Colonic mucosa (tissue), 4 donors: ENCODE results near the gene ALDH1A2. TPM values are rescaled to one million over a fixed set of nuclear protein-coding genes. Genes with fewer than 3 reads are reported as not detected.

Experiments used
- DNase-seq: peaks from one replicate; pipeline ENCODE4 v3.0.0-alpha.2; 2020
- H3K27ac ChIP-seq: fragments of 200-600 bp; one replicate; pipeline ENCODE4 v1.8.0; 2021
- H3K27me3 ChIP-seq: fragments of 200-600 bp; one replicate; pipeline ENCODE4 v1.8.0; 2021
- H3K36me3 ChIP-seq: fragments of 200-600 bp; one replicate; pipeline ENCODE4 v1.8.0; 2021
- H3K4me1 ChIP-seq: fragments of 200-600 bp; one replicate; pipeline ENCODE4 v1.8.0; 2021; ENCODE audit warnings: mild to moderate bottlenecking
- H3K4me3 ChIP-seq: fragments of 200-600 bp; one replicate; pipeline ENCODE4 v1.8.0; 2021
- H3K9ac ChIP-seq, 2 donors: one replicate each; pipeline ENCODE4 v1.7.0; 2013; ENCODE audit warnings: control low read depth in 2 of 2, low read depth in 2 of 2, low read length in 2 of 2
- H3K9me3 ChIP-seq: fragments of 200-600 bp; one replicate; pipeline ENCODE4 v1.8.0; 2021
- CTCF ChIP-seq: fragments of 200-600 bp; IDR thresholded peaks from one replicate; pipeline ENCODE4 v1.8.0; 2022; ENCODE audit warnings: antibody characterized with exemption, mild to moderate bottlenecking
- intact Hi-C: fragments of 100-400 bp; cut with DNase I; formaldehyde crosslinking; loops from one replicate; pipeline ENCODE4 v1.14.1; 2022
- total RNA-seq, 2 donors: library from RNA; stranded (reverse); fragmentation: NEBNext Ultra II Directional in 1 of 2; extraction: Animal tissue kit (Norgen Biotek cat#: 25700) in 1 of 2; gene quantifications; one replicate each; pipeline ENCODE4 v1.2.1, GENCODE V29; 2021
- donor health status: healthy.
- donor health status: DM: no; HTN: no; CAD: no.
- donor health status: DM: no; HTN: no; CAD: no.

Gene ALDH1A2
- total RNA-seq, 2 donors from 2014 or later = 1.9 to 2.5 TPM

- no peak overlapping the region for H3K27ac ChIP-seq
- intact Hi-C loops = no loop called here
- H3K9me3 ChIP-seq = no peaks in the 10 kb centered on the region
- H3K36me3 ChIP-seq = no peaks in the 10 kb centered on the region
- H3K4me1 ChIP-seq = peaks cover 5% of the 10 kb centered on the region
- no peak overlapping the region for H3K4me3 ChIP-seq
- TF ChIP-seq CTCF = no peak
- no peak overlapping the region for H3K9ac ChIP-seq
- no peak for DNase-seq
- no peaks in the 10 kb centered on the region for H3K27me3 ChIP-seq
Observed at GRCh38 chr15:57927091-57927631, 138.3 kb downstream of the ALDH1A2 start.

DNA sequence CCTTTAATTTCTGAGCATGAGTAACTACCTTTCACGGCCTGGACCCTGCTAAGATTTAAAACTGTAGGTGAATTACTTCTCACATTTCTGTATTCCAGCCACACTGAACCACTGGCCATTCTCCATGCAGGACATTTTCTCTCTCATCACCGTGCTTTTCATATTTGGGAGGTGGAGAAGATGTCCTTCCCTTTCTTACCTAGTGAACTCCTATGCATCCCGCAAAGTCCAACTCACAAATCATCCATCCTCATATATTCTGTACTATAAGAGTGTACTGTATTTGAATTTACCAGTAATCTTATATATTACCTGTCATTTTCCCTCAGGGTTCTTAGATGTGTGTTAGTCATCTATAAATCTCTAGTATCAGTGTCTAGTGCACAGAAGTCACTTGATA is 139.9 kb downstream of the ALDH1A2 start:
- H3K36me3 ChIP-seq = no peaks in the 10 kb centered on the region
- peaks cover 5% of the 10 kb centered on the region for H3K4me1 ChIP-seq
- H3K4me3 ChIP-seq = no peak overlapping the region
- intact Hi-C loops = no loop called here
- TF ChIP-seq CTCF = no peak
- H3K9me3 ChIP-seq = no peaks in the 10 kb centered on the region
- H3K9ac ChIP-seq = no peak overlapping the region
- H3K27me3 ChIP-seq = no peaks in the 10 kb centered on the region
- no peak for DNase-seq
- H3K27ac ChIP-seq = no peak overlapping the region

GRCh38 chr15:57924598-57924997 is 140.9 kb downstream of the ALDH1A2 start:
- H3K27ac ChIP-seq = peak overlapping the region; percentile 59
- H3K9me3 ChIP-seq = no peaks in the 10 kb centered on the region
- no peaks in the 10 kb centered on the region for H3K27me3 ChIP-seq
- no peak overlapping the region for H3K9ac ChIP-seq
- no peaks in the 10 kb centered on the region for H3K36me3 ChIP-seq
- peaks cover 5% of the 10 kb centered on the region for H3K4me1 ChIP-seq
- intact Hi-C loops = no loop called here
- H3K4me3 ChIP-seq = no peak overlapping the region
- no peak for DNase-seq
- TF ChIP-seq CTCF = no peak

- peak overlapping the region; percentile 59 for H3K27ac ChIP-seq
Observed at GRCh38 chr15:57923750-57924149, 141.8 kb downstream of the ALDH1A2 start.

GRCh38 chr15:57923306-57923705 is 142.2 kb downstream of the ALDH1A2 start:
- Histone ChIP-seq H3K36me3 (no peaks in the 10 kb centered on the region), H3K9me3 (no peaks in the 10 kb centered on the region), H3K4me1 (peaks cover 5% of the 10 kb centered on the region), H3K27ac (peak overlapping the region; percentile 59), H3K9ac (no peak overlapping the region), H3K4me3 (no peak overlapping the region), H3K27me3 (no peaks in the 10 kb centered on the region)
- no peak for TF ChIP-seq CTCF
- intact Hi-C loops = no loop called here
- DNase-seq = peak; percentile 66

More at GRCh38 chr15:57923750-57924149, 141.8 kb downstream of the ALDH1A2 start:
- H3K36me3 ChIP-seq = no peaks in the 10 kb centered on the region
- peak; percentile 63 for DNase-seq
- intact Hi-C loops = no loop called here
- H3K4me1 ChIP-seq = peaks cover 5% of the 10 kb centered on the region
- TF ChIP-seq CTCF = no peak
- H3K9me3 ChIP-seq = no peaks in the 10 kb centered on the region
- no peak overlapping the region for H3K9ac ChIP-seq
- no peak overlapping the region for H3K4me3 ChIP-seq
- H3K27me3 ChIP-seq = no peaks in the 10 kb centered on the region
